H1 (cell line): Measurements from ENCODE around the gene CHPT1. TPM values are rescaled to one million over a fixed set of nuclear protein-coding genes. Genes with fewer than 3 reads are reported as not detected.

Experiments used
- CTCF ChIA-PET: fragments of 300-600 bp; sonication (Branson Sonifier 250); formaldehyde crosslinking; loops from one replicate; lab custom pipeline; 2021; ENCODE audit not compliant: partially characterized antibody; lab: Charles Lee
- POLR2A ChIA-PET: fragments of 300-600 bp; sonication (Branson Sonifier 250); formaldehyde crosslinking; loops from one replicate; lab custom pipeline; 2021; ENCODE audit warnings: inconsistent platforms; ENCODE audit not compliant: partially characterized antibody; lab: Charles Lee
- DNase-seq, 2 experiments: peaks; one replicate each; pipeline versions ENCODE4 v3.0.0 to v3.0.0-alpha.2; 2010 to 2022; ENCODE audit warnings: low spot score in 2 of 2, low read depth in 1 of 2, mixed read lengths in 1 of 2
- FAIRE-seq: peaks from 2 replicates; lab custom pipeline; 2011; peaks lifted over from hg19 to GRCh38; lab: Jason Lieb, UNC
- H2AFZ ChIP-seq: 2 replicates; pipeline ENCODE4 v1.8.1; 2012; ENCODE audit warnings: low read length, inconsistent platforms
- H2AK5ac ChIP-seq: 2 replicates; pipeline ENCODE4 v1.6.1; 2013; ENCODE audit warnings: low read depth, low read length
- H2BK120ac ChIP-seq: replicated peaks from 2 replicates; pipeline ENCODE3; 2013; ENCODE audit warnings: low read depth, low read length, inconsistent platforms
- H2BK12ac ChIP-seq: 2 replicates; pipeline ENCODE4 v1.6.1; 2013; ENCODE audit warnings: low read depth, low read length
- H2BK15ac ChIP-seq: 2 replicates; pipeline ENCODE4 v1.6.1; 2013; ENCODE audit warnings: low read length
- H2BK20ac ChIP-seq: 2 replicates; pipeline ENCODE4 v1.6.1; 2013; ENCODE audit warnings: low read length
- H2BK5ac ChIP-seq: 2 replicates; pipeline ENCODE4 v1.6.1; 2013; ENCODE audit warnings: low read depth, low read length
- H3K14ac ChIP-seq: 2 replicates; pipeline ENCODE4 v1.6.1; 2013; ENCODE audit warnings: inconsistent platforms; ENCODE audit not compliant: insufficient read length
- H3K18ac ChIP-seq: 2 replicates; pipeline ENCODE4 v1.6.1; 2013; ENCODE audit warnings: low read length; ENCODE audit errors: extremely low read depth
- H3K23ac ChIP-seq: 2 replicates; pipeline ENCODE4 v1.6.1; 2013; ENCODE audit warnings: inconsistent platforms; ENCODE audit not compliant: insufficient read length
- H3K23me2 ChIP-seq: 2 replicates; pipeline ENCODE4 v1.6.1; 2013; ENCODE audit warnings: low read depth, low read length
- H3K27ac ChIP-seq: 2 replicates; pipeline ENCODE4 v1.6.1; 2011; ENCODE audit warnings: low read depth, low read length, inconsistent platforms
- H3K27me3 ChIP-seq, 4 experiments: replicated peaks in 1 of 4; 1 replicate in 1 of 4; 2 replicates in 3 of 4; pipeline versions ENCODE4 v1.6.1 to v1.8.1; 2011 to 2013; ENCODE audit warnings: low read length in 3 of 4, mild to moderate bottlenecking in 3 of 4, inconsistent platforms in 2 of 4, mixed read lengths in 2 of 4, moderate library complexity in 1 of 4; ENCODE audit not compliant: control insufficient read depth in 3 of 4, insufficient read depth in 3 of 4; ENCODE audit errors: extremely low read depth in 1 of 4
- H3K36me3 ChIP-seq, 4 experiments: 2 replicates each; pipeline versions ENCODE4 v1.6.1 to v1.8.1; 2011 to 2013; ENCODE audit warnings: mild to moderate bottlenecking in 4 of 4, low read length in 3 of 4, moderate library complexity in 2 of 4, control low read depth in 1 of 4, inconsistent platforms in 1 of 4; ENCODE audit not compliant: insufficient read depth in 4 of 4, control insufficient read depth in 2 of 4
- H3K4ac ChIP-seq: replicated peaks from 2 replicates; pipeline ENCODE3; 2013; ENCODE audit warnings: low read length, low read depth, mixed read lengths, inconsistent platforms; ENCODE audit not compliant: insufficient read length
- H3K4me1 ChIP-seq, 4 experiments: replicated peaks in 1 of 4; 1 replicate in 1 of 4; 2 replicates in 3 of 4; pipeline versions ENCODE4 v1.6.1 to v1.8.1; 2011 to 2013; ENCODE audit warnings: low read length in 3 of 4, inconsistent platforms in 2 of 4, mixed read lengths in 1 of 4; ENCODE audit not compliant: insufficient read depth in 4 of 4, control insufficient read depth in 3 of 4
- H3K4me2 ChIP-seq, 2 experiments: 2 replicates each; pipeline versions ENCODE4 v1.6.1 to v1.8.1; 2011 to 2013; ENCODE audit warnings: low read depth in 2 of 2, low read length in 2 of 2, control low read depth in 1 of 2, inconsistent platforms in 1 of 2, mild to moderate bottlenecking in 1 of 2; ENCODE audit not compliant: insufficient read depth in 1 of 2
- H3K4me3 ChIP-seq, 4 experiments: fragments of 200-600, 300-600 bp in 1 of 4; sonication (generic), shearing (Covaris generic), sonication (Bioruptor Twin) in 1 of 4; 2 replicates each; pipeline versions ENCODE4 v1.5.1 to v1.8.1; 2011 to 2016; ENCODE audit warnings: low read length in 4 of 4, low read depth in 3 of 4, control low read depth in 2 of 4, inconsistent platforms in 2 of 4, mild to moderate bottlenecking in 2 of 4, mixed read lengths in 1 of 4, moderate library complexity in 1 of 4; ENCODE audit not compliant: insufficient read depth in 2 of 4; ENCODE audit errors: extremely low read depth in 1 of 4
- H3K56ac ChIP-seq: replicated peaks from 2 replicates; pipeline ENCODE3; 2013; ENCODE audit warnings: low read depth, mild to moderate bottlenecking, mixed read lengths, low read length, inconsistent platforms; ENCODE audit not compliant: insufficient read length
- H3K79me1 ChIP-seq: 2 replicates; pipeline ENCODE4 v1.6.1; 2013; ENCODE audit warnings: low read depth, low read length, control low read depth
- H3K79me2 ChIP-seq, 2 experiments: 2 replicates each; pipeline versions ENCODE4 v1.6.1 to v1.8.1; 2012 to 2013; ENCODE audit warnings: low read length in 2 of 2, mild to moderate bottlenecking in 2 of 2, inconsistent platforms in 1 of 2; ENCODE audit not compliant: insufficient read depth in 2 of 2, control insufficient read depth in 1 of 2
- H3K9ac ChIP-seq, 4 experiments: replicated peaks in 1 of 4; 1 replicate in 1 of 4; 2 replicates in 3 of 4; pipeline versions ENCODE4 v1.6.1 to v1.8.1; 2011 to 2013; ENCODE audit warnings: low read depth in 3 of 4, low read length in 3 of 4, control low read depth in 2 of 4, mild to moderate bottlenecking in 2 of 4, moderate library complexity in 2 of 4, inconsistent platforms in 1 of 4; ENCODE audit errors: extremely low read depth in 1 of 4
- H3K9me3 ChIP-seq, 2 experiments: 2 replicates each; pipeline versions ENCODE4 v1.6.1 to v1.8.1; 2012 to 2013; ENCODE audit warnings: mild to moderate bottlenecking in 2 of 2, moderate library complexity in 2 of 2, control low read depth in 1 of 2, inconsistent platforms in 1 of 2, low read depth in 1 of 2, low read length in 1 of 2, mixed read lengths in 1 of 2; ENCODE audit not compliant: insufficient read depth in 2 of 2
- H4K20me1 ChIP-seq, 2 experiments: replicated peaks in 1 of 2; 2 replicates each; pipeline versions ENCODE3 to v1.8.1; 2011 to 2013; ENCODE audit warnings: inconsistent platforms in 2 of 2, low read length in 2 of 2, mild to moderate bottlenecking in 1 of 2; ENCODE audit not compliant: insufficient read depth in 2 of 2, control insufficient read depth in 1 of 2
- H4K5ac ChIP-seq: 2 replicates; pipeline ENCODE4 v1.6.1; 2013; ENCODE audit warnings: low read length, low read depth, mixed read lengths, inconsistent platforms; ENCODE audit not compliant: insufficient read length
- H4K8ac ChIP-seq: 2 replicates; pipeline ENCODE4 v1.8.0; 2013; ENCODE audit warnings: mild to moderate bottlenecking, moderate library complexity, low read length, inconsistent platforms; ENCODE audit not compliant: insufficient read depth; ENCODE audit errors: extremely low read depth
- H4K91ac ChIP-seq: replicated peaks from 2 replicates; pipeline ENCODE3; 2013; ENCODE audit warnings: low read length, mixed read lengths, inconsistent platforms; ENCODE audit not compliant: insufficient read length
- MAX ChIP-seq: IDR thresholded peaks from 2 replicates; pipeline ENCODE4 v1.6.1; 2012; ENCODE audit warnings: inconsistent platforms
- WGBS, 2 experiments: shearing (Covaris generic) in 1 of 2; methylation state at CpG; one replicate each; pipeline versions ENCODE4 v1.1.6 to v1.1.7; 2013 to 2015; ENCODE audit warnings: low lambda C conversion rate in 2 of 2, mixed read lengths in 2 of 2, inconsistent platforms in 1 of 2, low coverage in 1 of 2, missing lambda C conversion rate in 1 of 2; ENCODE audit not compliant: insufficient replicate concordance in 2 of 2, insufficient coverage in 1 of 2, insufficient read length in 1 of 2; ENCODE audit errors: extremely low coverage in 1 of 2, missing lambda C conversion rate in 1 of 2; 5-methylcytosine and 5-hydroxymethylcytosine counted together
- polyA plus RNA-seq, 7 experiments: library from polyadenylated mRNA; depleted of rRNA in 3 of 7; stranded (reverse) in 5 of 7; unstranded in 2 of 7; fragments of >200 nt in 5 of 7; fragments of 200-250 nt in 2 of 7; gene quantifications; 1 replicate in 5 of 7; 2 replicates in 1 of 7; 4 replicates in 1 of 7; pipeline versions ENCODE4 v1.2.1 to v1.2.3, GENCODE V29; 2011 to 2013; ENCODE audit warnings: missing spikeins in 2 of 7, mixed read lengths in 2 of 7
- total RNA-seq: library from RNA; stranded (reverse); fragmentation: NEBNext Ultra II Directional; extraction: Animal tissue kit (Norgen Biotek cat#: 25700); gene quantifications from 2 replicates; pipeline ENCODE4 v1.2.1, GENCODE V29; 2021

CHPT1 gene
- total and polyA plus RNA-seq, 2 of the 8 experiments (the other 6 are each of a cell fraction or from before 2014, with no cell fraction given), result 13.3 to 22.5 TPM

GRCh38 chr12:101691503-101692096, 5.8 kb upstream of the CHPT1 start:
- H2BK20ac ChIP-seq, result no peak overlapping the region
- no peak overlapping the region for H3K56ac ChIP-seq
- no peak overlapping the region for H2BK12ac ChIP-seq
- no peak overlapping the region for H4K8ac ChIP-seq
- no peaks in the 10 kb centered on the region for H3K9me3 ChIP-seq
- H2AK5ac ChIP-seq, result no peak overlapping the region
- H3K9ac ChIP-seq, result no peak overlapping the region
- no peaks in the 10 kb centered on the region for H3K79me2 ChIP-seq
- no peak overlapping the region for H4K5ac ChIP-seq
- H3K27ac ChIP-seq, result no peak overlapping the region
- no peak overlapping the region for H2BK120ac ChIP-seq
- no peaks in the 10 kb centered on the region for H3K79me1 ChIP-seq
- H3K18ac ChIP-seq, result no peak overlapping the region
- peaks cover 2 to 7% (median 5%) of the 10 kb centered on the region in 4 experiments for H3K27me3 ChIP-seq
- H4K20me1 ChIP-seq, result no peaks in the 10 kb centered on the region
- no peak overlapping the region for H3K4me3 ChIP-seq
- H3K14ac ChIP-seq, result no peak overlapping the region
- H2BK5ac ChIP-seq, result no peak overlapping the region
- TF ChIP-seq MAX, result no peak
- TF ChIP-seq, all 59 proteins: peak for 0
- Histone ChIP-seq H3K4me2 (no peak overlapping the region), H3K23me2 (peaks cover under 1% of the 10 kb centered on the region; the same call in 1 of the 2 replicates), H2BK15ac (no peak overlapping the region), H4K91ac (no peak overlapping the region), H2AFZ (no peak overlapping the region), H3K4me1 (peaks cover 0 to 2% (median under 1%) of the 10 kb centered on the region in 4 experiments; a peak in 3 of 7 replicates), H3K36me3 (no peaks in the 10 kb centered on the region), H3K4ac (no peak overlapping the region), H3K23ac (no peak overlapping the region)
- FAIRE-seq, result no peak
- 95% methylated on average over 1 of the region's 1 CpG; no CpG with 5 or more reads in 1 of the 2 experiments for WGBS, 2 experiments
- ChIA-PET CTCF (interaction anchor here (1.4 kb wide), 1 partner anchor 29 kb away, joined by 3 read pairs; no protein-coding TSS in a partner anchor), POLR2A (no interaction called here)
- no peak for DNase-seq
